Epithelial cell of prostate (primary cell): ENCODE results near the gene SPSB4.
"Not testable (repeated sequence)": the region's sequence is repeated elsewhere in the genome, so short reads cannot be mapped to it uniquely, and the experiment has no call there.

ENCODE experiments used
- DNase-seq: peaks from one replicate; pipeline ENCODE4 v3.0.0-alpha.2; 2011; ENCODE audit warnings: low read depth, low spot score
- H3K27ac ChIP-seq: fragments of 450-650 bp; 2 replicates; pipeline ENCODE4 v1.5.1; 2017; ENCODE audit warnings: mild to moderate bottlenecking

Gene SPSB4

GRCh38 chr3:141050576-141051442, at the start of gene SPSB4:
Gene SPSB4, plus strand, starts transcription at chr3:141051347. Its CDS starts 14,758 bp downstream, at chr3:141066105.
- DNase-seq = no peak
- H3K27ac ChIP-seq = no peak within 1 kb of the TSS

DNA sequence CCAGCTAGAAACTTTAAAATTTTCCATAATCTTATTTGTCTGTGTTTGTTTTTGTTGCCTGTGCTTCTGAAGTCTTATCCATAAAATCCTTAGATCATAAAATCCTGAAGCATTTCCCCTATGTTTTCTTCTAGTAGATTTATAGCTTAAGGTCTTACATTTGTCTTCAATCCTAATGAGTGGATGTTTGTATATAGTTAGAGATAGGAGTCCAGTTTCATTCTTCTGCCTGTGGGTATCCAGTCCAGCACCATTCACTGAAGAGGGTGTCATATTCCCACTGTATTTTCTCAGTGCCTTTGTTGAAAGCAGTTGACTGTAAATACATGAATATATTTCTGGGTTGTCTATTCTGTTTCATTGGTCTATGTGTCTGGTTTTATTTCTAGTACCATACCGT, 44.8 kb upstream of the SPSB4 start:
- DNase-seq = no peak
- no peak overlapping the region for H3K27ac ChIP-seq

DNA sequence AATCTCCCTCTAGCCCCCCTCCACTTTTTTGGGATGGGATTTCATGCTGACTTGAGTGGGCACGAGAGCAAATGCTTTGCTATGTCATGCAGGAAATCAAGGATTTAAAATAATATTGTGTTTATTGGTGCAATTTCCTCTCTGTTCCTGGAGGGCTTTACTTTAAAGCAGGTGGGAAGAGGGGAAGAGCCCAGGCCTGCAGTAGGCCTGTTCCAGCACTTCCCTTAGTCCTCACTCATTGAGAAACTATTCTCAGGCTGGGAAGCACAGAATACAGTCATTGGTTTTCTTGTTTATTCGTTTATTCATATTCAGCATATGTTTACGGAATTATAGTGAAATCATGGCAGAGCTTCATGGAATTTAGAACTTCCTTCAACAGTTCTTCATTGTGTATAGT, 41.7 kb upstream of the SPSB4 start:
- DNase-seq = no peak
- H3K27ac ChIP-seq = no peak overlapping the region

DNA sequence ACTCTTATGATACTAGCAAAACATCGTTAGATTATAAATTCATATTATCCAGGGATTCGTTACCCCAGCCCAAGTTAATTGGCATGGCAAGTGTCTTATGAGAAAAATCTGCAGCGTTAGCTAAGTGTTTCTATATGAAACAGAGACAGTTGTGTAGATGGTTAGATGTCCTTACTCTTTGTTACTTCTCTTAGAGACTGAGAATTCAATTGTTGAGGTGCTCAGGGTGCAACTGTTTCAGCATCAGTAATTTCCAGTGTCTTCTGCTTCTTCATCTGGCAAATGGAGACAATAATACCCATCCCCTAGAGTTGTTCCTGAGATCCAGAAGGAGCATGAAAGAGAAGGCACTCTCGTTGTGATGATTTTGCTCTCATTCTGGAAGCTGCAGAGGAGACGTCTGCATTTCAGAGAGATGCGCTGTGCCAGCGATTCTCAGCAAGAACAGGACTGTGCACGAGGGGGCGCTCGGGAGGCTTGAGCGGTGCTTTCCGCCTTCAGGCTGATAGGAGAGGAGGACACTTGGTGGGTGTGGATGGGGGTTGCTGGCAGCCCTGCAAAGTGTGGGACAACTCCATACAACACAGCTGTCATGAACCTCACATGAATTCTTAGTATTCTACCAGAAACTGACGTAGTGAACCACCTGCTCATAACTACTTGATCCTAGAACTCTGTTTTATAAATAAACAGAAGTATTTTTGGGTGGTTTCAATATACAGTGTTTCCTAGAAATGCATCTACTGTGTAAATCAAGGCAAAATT, 39.7 kb upstream of the SPSB4 start:
- H3K27ac ChIP-seq = no peak overlapping the region
- DNase-seq = no peak

GRCh38 chr3:141011997-141012262, 39.2 kb upstream of the SPSB4 start:
- DNase-seq = no peak
- H3K27ac ChIP-seq = no peak overlapping the region

DNA sequence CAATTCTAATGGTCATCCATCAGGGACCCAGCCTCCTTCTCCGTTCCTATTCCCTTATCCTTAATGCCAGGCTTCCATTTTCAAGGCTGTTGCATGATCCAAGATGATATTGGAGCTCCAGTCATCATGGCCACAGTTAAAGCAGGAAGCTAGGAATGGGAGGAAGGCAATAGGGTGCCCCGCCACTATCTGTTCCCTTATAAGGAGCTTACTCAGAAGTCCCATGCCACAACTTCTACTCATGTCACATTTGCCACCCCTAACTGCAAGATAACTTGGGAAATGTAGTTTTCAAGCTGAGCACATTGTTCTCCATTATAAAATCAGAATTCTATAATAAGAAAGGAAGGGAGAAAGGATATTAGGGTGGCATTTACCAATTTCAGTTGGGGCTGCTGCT, 38.6 kb upstream of the SPSB4 start:
- H3K27ac ChIP-seq = no peak overlapping the region
- DNase-seq = no peak

DNA sequence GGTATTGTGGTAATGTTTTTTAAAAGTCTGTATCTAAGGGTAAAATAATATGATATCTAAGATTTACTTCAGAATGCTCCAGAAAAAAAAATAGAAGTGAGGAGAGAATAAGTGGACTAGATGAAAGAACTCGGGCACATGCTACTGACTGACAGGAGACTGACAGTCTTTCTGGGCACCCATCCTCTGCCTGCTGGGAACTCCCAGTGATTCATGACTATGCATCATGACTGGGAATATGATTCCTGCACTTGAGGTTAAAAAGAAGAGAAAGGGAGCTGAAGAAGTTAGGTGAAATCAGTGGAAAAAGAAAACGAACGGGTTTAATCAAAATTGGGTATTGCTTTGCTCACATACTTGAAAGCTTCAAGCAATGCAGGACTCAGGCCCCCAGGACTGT, 35.7 kb upstream of the SPSB4 start:
- H3K27ac ChIP-seq = no peak overlapping the region
- DNase-seq = no peak

- H3K27ac ChIP-seq, DNase-seq: not testable (repeated sequence)
Measured at GRCh38 chr3:141017366-141018322, 33.5 kb upstream of the SPSB4 start.

GRCh38 chr3:141019244-141019643, 31.9 kb upstream of the SPSB4 start:
- H3K27ac ChIP-seq = no peak overlapping the region
- DNase-seq = no peak

- H3K27ac ChIP-seq = no peak overlapping the region
- peak; percentile 16 for DNase-seq
Measured at GRCh38 chr3:141020143-141020830, 30.9 kb upstream of the SPSB4 start.

- H3K27ac ChIP-seq = no peak overlapping the region
- DNase-seq = no peak
Measured at GRCh38 chr3:141021261-141021660, 29.9 kb upstream of the SPSB4 start.

DNA sequence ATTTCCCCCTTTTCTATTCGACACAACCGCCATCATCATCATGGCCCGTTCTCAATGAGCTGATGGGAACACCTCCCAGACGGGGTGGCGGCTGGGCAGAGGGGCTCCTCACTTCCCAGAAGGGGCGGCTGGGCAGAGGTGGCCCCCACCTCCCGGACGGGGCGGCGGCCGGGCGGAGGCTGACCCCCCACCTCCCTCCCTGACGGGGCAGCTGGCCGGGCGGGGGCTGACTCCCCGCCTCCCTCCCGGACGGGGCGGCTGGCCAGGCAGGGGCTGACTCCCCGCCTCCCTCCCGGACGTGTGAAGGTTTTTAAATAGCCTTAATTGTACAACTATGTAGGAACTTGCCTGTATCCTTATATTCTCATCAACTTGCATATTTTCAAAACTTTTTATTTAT, 20.9 kb upstream of the SPSB4 start:
- DNase-seq = no peak
- H3K27ac ChIP-seq = no peak overlapping the region

- H3K27ac ChIP-seq = no peak overlapping the region
- DNase-seq = no peak
Measured at GRCh38 chr3:141039589-141039988, 11.6 kb upstream of the SPSB4 start.

DNA sequence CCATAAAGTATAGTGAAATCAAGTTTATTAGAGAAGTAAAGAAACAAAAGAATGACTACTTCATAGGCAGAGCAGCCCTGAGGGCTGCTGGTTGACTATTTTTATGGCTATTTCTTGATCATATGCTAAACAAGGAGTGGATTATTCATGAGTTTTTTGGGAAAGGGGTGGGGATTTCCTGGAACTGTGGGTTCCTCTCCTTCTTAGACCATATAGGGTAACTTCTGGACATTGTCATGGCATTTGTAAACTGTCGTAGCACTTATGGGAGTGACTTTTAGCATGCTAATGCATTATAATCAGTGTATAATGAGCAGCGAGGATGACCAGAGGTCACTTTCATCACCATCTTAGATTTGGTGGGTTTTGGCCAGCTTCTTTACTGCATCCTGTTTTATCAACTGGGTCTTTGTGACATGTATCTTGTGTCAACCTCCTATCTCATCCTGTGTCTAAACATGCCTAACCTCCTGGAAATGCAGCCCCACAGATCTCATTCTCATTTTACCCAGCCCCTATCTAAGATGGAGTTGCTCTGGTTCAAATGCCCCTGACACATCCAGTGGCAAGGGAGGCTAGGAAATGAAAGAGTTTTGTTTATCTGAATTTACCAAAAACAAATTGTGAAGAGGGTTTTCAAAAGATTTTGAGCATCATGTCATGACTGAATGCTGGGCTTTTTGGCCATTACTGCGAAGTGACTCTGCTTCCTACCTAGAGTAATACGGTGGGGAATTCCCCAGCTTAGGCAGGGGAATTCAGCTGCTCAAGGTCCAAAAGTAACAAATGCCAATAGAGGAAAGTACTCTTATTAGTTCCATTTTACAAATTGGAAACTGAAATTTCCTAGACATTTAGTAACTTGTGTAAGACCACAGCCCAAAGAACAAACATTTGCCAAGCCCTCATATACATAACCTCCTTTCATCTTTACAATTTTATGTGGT, 6.2 kb upstream of the SPSB4 start:
- DNase-seq = no peak
- H3K27ac ChIP-seq = no peak overlapping the region

GRCh38 chr3:141045849-141046248, 5.3 kb upstream of the SPSB4 start:
- DNase-seq = no peak
- no peak overlapping the region for H3K27ac ChIP-seq

- H3K27ac ChIP-seq = peak overlapping the region; percentile 47
- peak; percentile 56 for DNase-seq
Measured at GRCh38 chr3:141047168-141047567, 4.0 kb upstream of the SPSB4 start.

GRCh38 chr3:141049681-141050080, 1.5 kb upstream of the SPSB4 start:
- no peak overlapping the region for H3K27ac ChIP-seq
- DNase-seq = no peak

- no peak for DNase-seq
Measured at GRCh38 chr3:141051443-141052200, 475 bp downstream of the SPSB4 start.

More at GRCh38 chr3:141051443-141052200, 475 bp downstream of the SPSB4 start:
- no peak overlapping the region for H3K27ac ChIP-seq
